Measurements from ENCODE around the gene SHISA6.

The SHISA6 gene

DNA sequence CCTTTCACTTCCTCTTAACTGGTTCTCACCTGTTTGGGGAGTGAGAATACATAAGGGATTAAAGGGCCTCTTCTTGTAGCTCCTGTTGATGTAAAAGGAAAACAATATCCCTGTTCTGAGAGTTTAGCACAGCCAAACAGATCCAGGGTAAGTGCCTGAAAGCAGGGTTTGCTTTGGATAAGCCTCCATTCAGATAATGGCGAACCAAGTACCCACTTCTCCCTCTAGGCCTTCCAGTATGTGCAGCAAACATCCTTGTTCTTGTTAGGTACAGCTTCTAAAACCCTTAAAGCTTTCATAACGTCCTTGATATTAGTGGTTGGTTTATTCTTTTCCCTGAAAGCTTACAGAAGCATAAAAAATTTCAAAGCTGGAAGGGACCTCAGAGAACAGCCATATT is 226.6 kb downstream of the SHISA6 start:
- DNase-seq: no peak

DNA sequence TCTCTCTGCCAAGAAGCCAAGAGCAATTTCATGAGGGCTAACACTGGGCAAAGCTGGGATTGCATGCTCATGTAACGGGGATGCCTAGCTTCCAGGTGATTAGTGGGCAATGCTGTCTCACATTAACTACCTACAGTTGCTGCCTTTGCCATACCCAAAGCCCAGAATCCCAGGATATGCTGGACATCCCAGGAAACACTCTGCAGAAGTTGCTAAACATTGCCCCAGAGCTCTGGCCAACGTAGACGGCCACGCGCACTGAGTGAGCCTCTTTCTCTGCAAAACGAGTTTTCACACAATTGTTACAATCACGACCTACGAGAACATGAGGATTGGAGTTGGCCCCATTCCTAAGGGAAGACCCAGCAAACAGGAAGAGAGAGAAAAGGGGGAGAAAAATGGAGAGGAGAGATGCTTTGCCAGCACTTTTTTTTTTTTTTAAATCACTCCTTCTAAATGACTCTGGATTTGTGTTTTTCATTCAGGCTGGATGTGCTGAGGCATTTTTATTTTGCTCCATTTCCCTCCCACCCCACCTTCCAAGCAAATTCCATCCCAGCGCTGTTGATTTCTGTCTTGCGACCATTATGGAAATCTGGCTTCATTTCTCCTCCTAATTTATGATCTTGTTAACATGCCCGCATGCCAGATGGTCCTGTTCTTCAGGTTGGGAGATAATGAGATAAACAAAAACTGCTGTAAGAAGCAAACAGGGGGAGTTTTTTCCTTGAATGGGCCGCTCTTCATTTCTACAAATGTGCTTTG is 244.5 kb downstream of the SHISA6 start:
- no peak for DNase-seq

DNA sequence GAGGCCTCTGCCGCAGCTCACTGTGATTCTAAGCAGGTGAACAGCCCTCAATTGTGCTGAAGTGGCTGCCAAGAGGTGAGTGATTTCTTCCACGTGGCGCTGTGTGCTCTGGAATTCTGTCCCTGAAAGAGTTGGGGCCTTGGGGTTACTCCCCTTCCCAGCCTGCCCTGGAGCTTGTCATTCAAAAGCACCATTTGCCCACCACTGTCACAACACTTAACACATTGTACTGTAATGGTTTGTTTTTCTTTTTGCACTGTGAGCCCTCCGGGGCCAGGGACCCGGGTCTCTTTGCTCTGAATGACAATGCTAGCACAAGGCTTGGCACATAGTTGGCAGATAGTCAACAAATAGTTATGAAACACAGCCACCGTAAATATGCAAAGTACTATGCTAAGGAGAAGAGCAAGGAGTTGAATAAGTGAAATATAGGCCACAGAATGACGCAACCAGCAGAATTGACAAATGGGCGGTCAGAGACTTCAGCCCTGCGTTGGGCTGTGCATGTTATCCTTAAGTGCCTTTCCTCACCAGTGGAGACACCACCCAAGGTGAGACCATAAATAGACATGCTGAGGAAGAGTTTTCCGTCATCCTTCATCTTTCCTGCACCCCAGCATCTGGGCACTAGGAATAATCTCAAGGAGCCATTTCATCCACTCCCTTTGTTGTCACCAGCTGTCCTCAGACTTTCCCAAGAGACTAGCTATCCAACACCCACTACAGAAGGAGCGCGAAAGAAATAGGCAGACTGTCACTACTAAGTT is 245.3 kb downstream of the SHISA6 start:
- DNase-seq: no peak

DNA sequence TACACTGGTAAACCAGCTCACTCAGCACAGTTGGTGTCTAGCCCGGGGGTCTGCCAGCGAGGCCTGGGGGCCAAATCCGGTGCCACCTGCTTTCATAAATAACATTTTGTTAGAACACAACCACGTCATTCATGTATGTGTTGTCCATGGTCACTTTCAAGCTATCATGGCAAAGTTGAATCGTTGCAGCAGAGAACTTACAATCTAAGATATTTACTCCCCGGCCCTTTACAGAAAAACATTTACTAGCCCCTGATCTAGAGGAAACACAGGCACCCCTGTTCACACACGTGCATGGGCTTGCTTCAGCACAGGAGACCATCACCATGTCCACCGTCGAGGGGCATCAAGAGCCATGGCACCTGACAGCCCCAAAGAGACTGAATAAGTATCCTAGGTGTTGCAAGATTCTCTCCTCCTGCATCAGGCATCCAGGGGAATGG is 245.9 kb downstream of the SHISA6 start:
- DNase-seq: no peak

DNA sequence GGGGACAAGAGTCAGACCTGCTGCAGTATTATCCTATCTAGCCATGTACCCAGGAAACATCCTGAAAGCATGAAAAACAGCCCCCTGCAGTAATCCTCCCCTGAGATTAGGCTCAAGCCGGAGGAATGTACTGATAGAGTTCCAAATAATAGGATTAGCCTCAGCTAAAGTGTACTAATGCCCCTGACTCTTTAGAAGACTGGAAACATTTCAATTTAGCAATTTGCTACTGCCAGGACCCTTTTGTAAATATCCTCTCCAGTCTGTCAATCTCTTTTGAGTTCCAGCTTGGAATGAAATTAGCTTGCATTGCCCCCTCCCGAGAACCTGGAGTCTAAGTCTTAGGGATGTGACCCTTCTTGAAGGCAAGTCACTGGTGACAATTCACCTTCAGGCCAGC is 246.5 kb downstream of the SHISA6 start:
- DNase-seq: no peak

DNA sequence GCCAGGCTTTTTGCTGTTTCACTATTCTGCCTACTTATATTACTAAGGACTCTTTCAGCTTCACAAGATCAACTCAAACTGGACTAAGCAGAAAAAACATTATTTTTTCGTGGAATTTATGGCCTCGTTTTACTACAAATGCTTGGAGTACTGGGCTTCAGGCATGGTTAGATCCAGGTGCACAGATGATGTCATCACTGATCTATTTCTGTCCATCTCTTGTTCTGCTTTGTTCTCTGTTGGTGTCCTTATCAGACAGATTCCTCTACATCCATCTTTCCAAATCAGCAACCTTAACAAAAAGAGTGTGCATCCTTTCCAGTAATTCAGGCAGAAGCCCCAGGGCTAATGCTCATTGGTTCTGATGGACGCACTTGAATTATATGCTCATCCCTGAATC is 247.4 kb downstream of the SHISA6 start:
- DNase-seq: no peak

DNA sequence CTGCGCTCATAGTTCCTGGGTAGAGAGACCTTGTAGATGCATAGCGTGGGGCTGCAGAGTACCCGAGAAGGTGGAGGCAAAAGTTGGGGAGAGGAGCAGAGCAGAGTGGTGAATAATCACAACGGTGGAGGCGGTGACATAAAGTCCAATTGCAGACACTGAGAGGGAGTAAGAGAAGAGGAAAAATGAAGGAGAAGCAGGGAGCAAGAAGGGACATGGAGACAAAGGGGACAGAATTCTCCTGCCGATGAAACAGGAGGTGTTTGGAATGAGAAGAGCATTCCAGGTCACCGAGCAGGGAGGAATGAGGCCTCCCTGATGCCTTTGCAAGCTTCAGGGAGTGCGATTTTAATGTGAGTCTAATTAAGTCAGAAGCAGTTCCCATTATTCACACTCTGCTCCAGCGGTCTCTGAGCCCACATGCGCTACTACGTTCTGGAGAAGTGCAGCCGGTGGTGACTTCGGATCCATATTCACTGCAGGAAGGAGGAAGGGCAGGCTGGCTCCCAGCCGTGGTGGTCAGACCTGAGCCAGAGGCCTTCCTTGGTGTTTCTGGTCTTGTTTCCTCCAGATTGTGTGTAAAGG is 249.2 kb downstream of the SHISA6 start:
- DNase-seq: no peak

DNA sequence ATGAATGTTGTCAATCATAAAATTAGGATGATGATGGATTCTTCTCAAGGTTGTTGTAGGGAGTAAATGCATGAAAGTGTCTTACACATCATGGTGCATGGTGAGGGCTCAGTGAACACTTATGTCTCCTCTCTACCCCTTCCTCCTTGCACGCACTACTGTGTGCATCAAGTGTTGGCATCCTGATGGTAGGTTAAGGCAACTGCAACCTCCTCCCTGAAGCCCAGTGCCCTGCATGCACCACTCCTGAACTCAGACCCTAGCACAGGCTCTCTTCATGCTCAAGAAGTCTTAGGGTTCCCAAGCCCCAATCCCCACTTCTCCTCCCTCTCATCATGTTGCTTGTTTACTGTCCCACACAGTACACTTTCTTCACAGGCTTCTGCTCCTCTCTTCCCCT is 251.5 kb downstream of the SHISA6 start:
- no peak for DNase-seq

DNA sequence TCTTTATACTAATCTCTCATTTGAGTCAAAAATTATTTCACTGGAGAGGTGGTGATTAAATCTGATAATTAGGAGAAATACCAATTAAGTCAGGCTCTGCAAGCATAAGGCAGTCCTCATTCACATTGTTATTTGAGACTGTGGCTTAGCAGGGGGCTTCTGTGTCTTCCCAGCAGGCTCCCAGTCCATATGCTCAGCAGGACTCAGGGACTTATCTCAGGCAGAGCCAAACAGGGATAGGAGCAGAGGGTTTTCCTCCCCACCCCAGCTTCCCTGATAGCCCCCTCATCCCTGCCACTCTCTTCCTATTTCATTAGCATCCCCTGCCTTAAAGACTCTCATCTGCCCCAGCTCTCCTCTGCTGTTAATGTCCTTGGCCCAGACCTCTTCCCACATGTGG is 252.9 kb downstream of the SHISA6 start:
- DNase-seq: no peak

DNA sequence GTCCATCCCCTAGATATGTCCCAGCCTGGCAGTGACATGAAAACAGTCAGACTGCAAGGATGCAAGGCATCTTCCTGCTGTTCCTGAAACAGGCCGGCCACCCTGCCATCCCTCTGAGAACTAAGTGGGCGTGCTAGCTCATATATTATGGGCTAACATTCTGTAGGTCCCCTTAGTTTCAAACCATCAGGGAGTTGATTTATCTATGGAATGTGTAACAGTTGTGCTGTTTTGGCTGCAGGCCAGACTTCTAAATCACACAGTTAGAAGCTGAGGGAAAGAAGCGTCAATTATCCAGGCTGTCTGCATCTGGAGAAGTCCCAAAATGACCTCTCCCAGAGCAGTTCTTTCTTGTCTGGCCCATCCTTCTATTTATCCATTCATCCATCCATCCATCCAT is 254.6 kb downstream of the SHISA6 start:
- DNase-seq: no peak

DNA sequence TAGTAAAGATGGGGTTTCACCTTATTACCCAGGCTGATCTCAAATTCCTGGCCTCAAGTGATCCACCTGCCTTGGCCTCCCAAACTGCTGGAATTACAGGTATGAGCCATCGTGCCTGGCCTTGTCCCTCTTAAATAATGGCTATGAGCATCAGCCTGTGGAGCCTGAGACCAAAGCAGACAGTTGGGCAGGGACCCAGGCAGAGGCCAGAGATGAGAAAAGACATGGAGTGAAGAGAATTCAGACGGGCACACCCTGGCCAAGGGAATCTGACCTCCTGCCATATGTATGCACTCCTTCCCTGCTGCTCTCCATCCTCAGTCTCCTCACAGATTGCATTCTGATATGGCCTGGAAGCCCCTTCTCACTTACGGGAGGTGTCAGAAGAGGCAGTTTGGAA is 258.9 kb downstream of the SHISA6 start:
- DNase-seq: no peak

DNA sequence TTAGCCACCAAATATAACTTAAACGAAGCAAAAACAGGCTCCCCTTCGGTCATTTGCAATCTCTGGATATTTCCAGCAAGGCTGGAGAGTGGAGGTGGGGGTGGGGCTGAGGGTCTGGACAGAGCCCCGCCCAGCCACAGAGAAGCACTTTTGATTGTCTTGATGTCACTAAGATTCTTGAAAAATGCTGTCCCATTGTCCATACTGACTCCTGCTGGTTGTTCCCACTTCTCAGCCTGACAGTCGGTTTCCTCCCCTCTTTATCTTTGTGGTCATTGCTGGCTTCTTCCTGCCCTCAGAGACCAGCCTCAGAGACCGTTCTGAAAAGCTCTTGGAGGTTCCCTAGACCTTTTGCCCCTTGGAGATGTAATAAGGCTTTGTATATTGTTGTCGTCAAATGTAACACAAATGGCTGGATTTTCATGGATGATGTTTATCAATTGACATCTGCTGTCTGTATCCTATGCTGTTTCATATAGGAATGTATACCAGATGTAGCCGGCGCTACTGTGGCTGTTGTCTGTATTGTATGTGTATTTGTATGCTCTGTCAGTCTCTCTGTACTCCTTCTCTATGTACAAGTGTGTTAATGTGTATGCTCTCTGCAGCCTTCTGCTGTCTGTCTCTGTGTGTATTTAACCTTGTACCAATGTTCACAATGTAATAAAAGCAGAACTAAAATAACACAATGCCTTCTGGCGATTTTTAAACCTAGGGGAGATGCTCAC is 262.5 kb downstream of the SHISA6 start:
- no peak for DNase-seq

DNA sequence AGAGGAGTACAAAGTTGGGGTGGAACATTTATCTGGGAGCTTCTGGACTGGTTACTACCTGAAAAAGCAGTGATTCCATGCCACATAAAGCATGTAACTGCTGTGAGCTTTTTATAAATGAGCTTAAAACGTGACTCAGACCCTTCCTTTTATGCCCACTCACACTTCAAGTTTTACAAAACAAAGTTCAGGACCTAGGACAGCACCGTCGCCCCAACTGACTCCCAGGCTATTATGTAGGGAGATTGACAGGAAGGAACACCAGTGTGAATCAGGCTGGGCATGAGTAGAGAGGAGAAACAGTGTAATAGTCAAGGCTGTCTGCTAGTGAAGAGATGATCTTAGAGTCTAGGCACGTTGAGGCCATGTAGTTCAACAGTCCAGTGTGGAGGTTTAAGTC is 265.6 kb downstream of the SHISA6 start:
- DNase-seq: no peak

DNA sequence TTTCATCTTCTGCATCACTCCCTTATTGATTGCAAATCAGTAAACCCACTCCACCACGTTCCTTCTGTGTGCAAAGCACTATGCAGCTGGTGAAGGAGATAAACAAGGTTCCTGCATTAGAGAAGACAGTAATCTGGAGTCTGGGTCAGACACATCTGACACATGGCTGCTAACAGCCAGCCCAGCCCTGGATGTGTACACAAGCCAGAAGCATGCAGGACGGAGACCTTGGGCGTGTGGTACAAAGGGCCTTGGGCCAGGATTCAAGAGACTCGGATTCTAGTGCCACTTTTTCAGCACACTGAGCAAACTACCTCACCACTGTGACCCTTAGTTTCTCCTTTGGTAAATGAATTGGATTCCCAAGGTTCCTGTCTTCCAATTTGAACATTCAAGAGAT is 270.7 kb downstream of the SHISA6 start:
- DNase-seq: no peak

DNA sequence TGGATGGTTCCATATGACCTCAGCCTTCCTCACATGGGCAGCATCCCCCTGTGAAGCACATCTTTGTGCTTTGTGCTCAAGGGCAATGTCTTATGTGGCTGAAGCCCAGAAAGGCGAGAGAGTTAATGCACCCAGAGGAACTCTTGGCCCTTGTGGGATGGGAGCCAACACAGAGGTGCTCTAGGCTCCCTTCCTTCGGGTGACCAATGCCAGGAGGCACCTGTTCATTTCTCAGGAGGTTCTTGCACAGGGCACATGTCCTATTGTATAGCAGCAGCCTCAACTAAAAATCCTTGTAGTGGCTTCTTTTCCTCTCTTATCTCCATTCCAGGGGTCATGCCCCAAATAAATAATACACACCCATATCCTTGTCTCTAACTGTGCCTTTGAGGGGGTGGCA is 273.6 kb downstream of the SHISA6 start:
- no peak for DNase-seq

DNA sequence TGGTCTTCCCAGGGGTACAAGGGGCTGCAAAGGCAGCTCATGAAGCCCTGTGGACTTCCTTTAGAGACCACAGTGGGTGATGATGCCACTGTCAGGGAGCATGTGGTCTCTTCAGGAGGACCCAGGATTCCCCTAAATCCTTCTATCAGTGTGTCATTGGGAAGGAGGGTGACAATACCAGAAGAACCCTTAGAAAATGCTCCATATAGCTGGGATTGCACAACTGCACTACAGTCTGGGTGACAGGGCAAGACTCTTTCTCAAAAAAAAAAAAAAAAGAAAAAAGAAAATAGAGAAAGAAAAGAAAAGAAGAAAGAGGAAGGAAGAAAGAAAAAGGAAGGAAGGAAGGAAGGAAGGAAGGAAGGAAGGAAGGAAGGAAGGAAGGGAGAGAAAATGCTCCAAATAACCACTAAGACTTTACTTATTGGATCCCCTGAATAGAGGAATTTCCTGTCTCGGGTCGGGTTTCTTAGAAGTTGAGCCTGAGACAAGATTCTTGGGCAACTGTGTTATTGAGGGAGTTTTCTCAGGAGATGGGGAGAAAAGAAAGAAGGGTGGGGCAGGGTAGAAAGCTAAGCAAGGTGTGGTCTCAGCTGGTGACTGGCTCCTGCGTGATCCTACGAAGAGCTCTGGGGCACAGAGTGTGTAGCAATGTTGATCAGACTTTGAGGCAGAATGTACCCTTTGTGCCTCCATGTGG is 274.1 kb downstream of the SHISA6 start:
- no peak for DNase-seq

DNA sequence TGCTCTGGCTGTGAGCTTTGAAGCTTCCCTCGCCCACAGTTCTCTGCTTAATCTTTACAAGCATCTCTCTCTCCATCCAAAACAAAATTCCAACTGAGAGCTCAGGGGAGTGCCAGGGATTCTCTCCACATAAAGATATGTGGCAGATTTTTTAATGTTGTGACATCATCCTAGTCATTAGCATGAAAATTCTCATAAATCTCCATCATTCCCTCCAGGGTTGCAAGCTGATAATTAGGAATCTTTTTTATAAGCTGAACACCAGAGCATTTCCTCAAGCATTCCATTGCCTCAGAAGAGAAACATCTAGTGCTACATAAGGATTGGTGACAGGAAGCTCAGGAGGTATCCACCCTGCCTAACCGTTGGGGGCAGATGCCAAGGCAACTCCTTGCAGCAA is 274.9 kb downstream of the SHISA6 start:
- DNase-seq: no peak

DNA sequence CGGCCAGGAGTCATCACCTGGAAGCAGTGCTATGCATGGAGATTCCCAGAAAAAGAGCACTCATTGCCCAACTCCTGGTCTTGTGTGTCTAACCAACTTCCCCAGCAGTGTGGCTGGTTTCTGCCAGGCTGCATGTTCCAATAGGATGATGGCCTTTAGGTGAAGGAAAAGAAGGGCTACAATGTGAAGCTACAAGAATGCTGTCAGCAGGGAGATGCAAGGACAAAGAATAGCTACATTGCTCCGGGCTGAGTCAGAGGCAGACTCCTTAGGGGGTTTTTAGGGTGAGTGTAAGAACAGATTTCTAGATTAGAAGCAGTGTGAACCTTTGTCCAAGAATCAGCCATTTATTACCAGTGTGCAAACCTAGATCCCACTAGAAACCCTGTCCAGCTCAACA is 294.2 kb downstream of the SHISA6 start:
- no peak for DNase-seq

DNA sequence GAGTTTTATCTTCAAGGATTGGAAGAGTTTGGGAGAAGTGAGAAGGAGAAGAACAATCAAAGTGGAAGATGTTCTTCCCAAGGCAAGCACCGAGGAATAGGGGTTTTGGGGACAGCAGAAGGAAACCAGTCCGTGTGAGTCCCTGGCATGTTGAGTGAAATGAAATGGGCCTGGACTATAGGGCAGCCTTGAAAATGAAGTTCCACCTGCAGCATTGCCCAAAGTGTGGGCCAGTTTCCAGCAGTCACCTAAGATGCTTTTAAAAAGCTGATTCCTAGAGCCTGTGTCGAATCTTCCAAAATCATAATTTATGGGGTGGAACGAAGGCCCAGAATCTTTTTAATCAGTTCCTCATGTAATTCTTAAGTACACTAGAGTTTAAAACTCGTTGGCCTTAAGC is 297.4 kb downstream of the SHISA6 start:
- DNase-seq: no peak

DNA sequence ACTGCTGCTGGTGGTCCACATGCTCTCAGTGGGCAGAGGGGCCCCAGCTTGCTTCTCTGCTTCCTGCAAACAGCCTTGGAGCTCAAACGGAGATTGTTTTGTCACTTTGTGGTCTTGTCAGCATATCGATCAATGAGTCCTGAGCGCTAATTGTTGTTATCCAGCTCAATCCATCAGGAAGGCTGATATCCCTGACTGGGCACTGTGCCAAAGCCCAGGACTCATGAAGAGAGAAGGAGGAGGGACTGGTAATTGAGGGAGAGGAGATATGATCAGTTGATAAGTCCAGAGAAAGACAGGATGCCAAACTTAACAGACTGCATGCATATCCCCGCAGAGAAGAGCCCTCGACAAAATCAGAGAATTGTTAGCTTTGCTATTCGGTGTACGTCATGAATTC is 298.6 kb downstream of the SHISA6 start:
- no peak for DNase-seq

DNA sequence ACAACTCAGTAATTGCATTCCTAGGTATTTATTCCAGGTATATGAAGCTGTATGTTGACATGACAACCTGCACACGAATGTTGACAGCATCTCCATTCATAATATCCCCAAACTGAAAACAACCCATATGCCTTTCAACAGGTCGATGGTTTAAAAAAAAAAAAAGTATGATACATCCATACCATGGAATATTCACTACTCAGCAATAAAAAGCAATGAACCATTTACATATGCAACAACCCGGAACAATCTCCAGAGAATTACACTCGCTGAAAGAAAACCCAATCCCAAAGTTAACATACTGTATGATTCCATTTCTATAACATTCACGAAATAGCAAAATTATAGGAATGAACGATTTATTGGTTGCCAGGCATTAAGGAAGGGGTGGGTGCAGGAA is 304.0 kb downstream of the SHISA6 start:
- no peak for DNase-seq

DNA sequence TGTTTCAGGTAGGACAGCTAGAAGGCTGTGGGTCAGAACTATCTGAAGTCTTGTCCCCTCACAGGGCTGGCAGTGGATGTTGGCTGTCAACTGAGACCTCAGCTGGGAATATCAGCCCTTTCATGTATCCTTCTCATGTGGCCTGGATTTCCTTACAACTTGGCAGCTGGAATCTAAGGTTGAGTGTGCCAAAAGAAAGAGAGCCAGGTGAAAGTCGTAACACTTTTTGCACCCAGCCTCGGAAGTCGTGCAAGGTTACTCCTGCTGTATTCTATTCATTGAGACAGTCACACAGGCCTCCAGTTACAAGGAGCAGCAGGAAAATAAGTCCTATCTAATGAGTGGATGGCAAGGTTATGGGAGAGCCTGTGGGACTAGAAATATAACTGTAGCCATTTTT is 304.7 kb downstream of the SHISA6 start:
- DNase-seq: no peak

DNA sequence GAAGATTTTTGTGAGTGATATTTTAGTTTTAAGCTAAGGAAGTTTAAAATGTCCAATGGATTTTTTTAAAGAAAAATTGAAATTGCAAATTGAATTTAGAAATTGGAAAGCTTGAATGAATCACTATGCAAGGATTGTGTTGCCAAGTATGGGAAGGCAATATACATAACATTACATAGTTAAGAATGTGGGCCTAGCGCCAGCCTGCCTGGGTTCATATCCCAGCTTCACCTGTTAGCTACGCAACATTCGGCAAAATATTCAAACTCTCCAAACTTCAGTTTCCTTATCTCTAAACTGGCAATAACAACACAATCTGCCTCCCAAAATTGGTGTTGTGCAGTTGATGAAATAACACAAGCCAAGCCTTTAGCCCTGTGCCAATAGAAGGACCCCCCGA is 306.8 kb downstream of the SHISA6 start:
- no peak for DNase-seq
